Mesenchymal stem cell (in vitro differentiated cells and primary cell): Measurements from ENCODE around the gene ZNF444.

Source experiments
- DNase-seq: peaks from one replicate; pipeline ENCODE4 v3.0.0-alpha.2; 2013
- H2AFZ ChIP-seq: one replicate; pipeline ENCODE4 v1.6.1; 2013; ENCODE audit warnings: low read depth, mild to moderate bottlenecking, control low read depth, inconsistent platforms, low read length, moderate library complexity
- H2AK5ac ChIP-seq: 2 replicates; pipeline ENCODE4 v1.6.1; 2013; ENCODE audit warnings: low read length, moderate library complexity, mild to moderate bottlenecking, inconsistent platforms; ENCODE audit not compliant: severe bottlenecking
- H2BK120ac ChIP-seq: one replicate; pipeline ENCODE4 v1.6.1; 2013; ENCODE audit warnings: low read depth, mild to moderate bottlenecking, inconsistent platforms, low read length, moderate library complexity
- H2BK12ac ChIP-seq, 2 experiments: one replicate each; pipeline ENCODE4 v1.6.1; 2013; ENCODE audit warnings: inconsistent platforms in 2 of 2, low read length in 2 of 2, mild to moderate bottlenecking in 2 of 2, moderate library complexity in 2 of 2, control low read depth in 1 of 2
- H2BK15ac ChIP-seq: one replicate; pipeline ENCODE4 v1.6.1; 2013; ENCODE audit warnings: mild to moderate bottlenecking, low read depth, inconsistent platforms; ENCODE audit not compliant: poor library complexity, severe bottlenecking
- H2BK5ac ChIP-seq: 2 replicates; pipeline ENCODE4 v1.6.1; 2013; ENCODE audit warnings: low read depth, mild to moderate bottlenecking, low read length, control low read depth, inconsistent platforms; ENCODE audit not compliant: poor library complexity, severe bottlenecking
- H3K14ac ChIP-seq, 2 experiments: one replicate each; pipeline ENCODE4 v1.6.1; 2013; ENCODE audit warnings: inconsistent platforms in 2 of 2, low read length in 2 of 2, control low read depth in 1 of 2, mild to moderate bottlenecking in 1 of 2, moderate library complexity in 1 of 2
- H3K18ac ChIP-seq, 2 experiments: one replicate each; pipeline ENCODE4 v1.6.1; 2013; ENCODE audit warnings: inconsistent platforms in 2 of 2, low read length in 2 of 2, control low read depth in 1 of 2, low read depth in 1 of 2, mild to moderate bottlenecking in 1 of 2
- H3K23ac ChIP-seq, 2 experiments: one replicate each; pipeline ENCODE4 v1.6.1; 2013; ENCODE audit warnings: inconsistent platforms in 2 of 2, low read length in 2 of 2, mild to moderate bottlenecking in 2 of 2, moderate library complexity in 2 of 2, control low read depth in 1 of 2
- H3K27ac ChIP-seq: 2 replicates; pipeline ENCODE4 v1.5.1; 2013; ENCODE audit warnings: mild to moderate bottlenecking, moderate library complexity, low read length, control low read depth, inconsistent platforms; ENCODE audit not compliant: poor library complexity, severe bottlenecking
- H3K27me3 ChIP-seq, 2 experiments: 2 replicates each; pipeline versions ENCODE4 v1.6.1 to v1.7.0; 2013; ENCODE audit warnings: low read length in 2 of 2, mild to moderate bottlenecking in 2 of 2, moderate library complexity in 2 of 2, control low read depth in 1 of 2, inconsistent platforms in 1 of 2; ENCODE audit not compliant: control insufficient read depth in 1 of 2, insufficient read depth in 1 of 2
- H3K36me3 ChIP-seq, 2 experiments: 2 replicates each; pipeline versions ENCODE4 v1.6.1 to v1.7.0; 2013; ENCODE audit warnings: low read length in 2 of 2, control low read depth in 1 of 2, inconsistent platforms in 1 of 2, low read depth in 1 of 2, mild to moderate bottlenecking in 1 of 2; ENCODE audit not compliant: insufficient read depth in 2 of 2, control insufficient read depth in 1 of 2
- H3K4ac ChIP-seq, 2 experiments: one replicate each; pipeline ENCODE4 v1.6.1; 2013; ENCODE audit warnings: inconsistent platforms in 2 of 2, low read length in 2 of 2, mild to moderate bottlenecking in 2 of 2, moderate library complexity in 2 of 2, control low read depth in 1 of 2, low read depth in 1 of 2
- H3K4me1 ChIP-seq: 2 replicates; pipeline ENCODE4 v1.6.1; 2013; ENCODE audit warnings: low read depth, low read length, control low read depth; ENCODE audit not compliant: control insufficient read depth, insufficient read depth
- H3K4me2 ChIP-seq: 2 replicates; pipeline ENCODE4 v1.6.1; 2013; ENCODE audit warnings: low read length, mild to moderate bottlenecking, inconsistent platforms; ENCODE audit not compliant: poor library complexity, severe bottlenecking
- H3K4me3 ChIP-seq, 2 experiments: 2 replicates each; pipeline versions ENCODE4 v1.5.1 to v1.7.0; 2013; ENCODE audit warnings: low read length in 2 of 2, mild to moderate bottlenecking in 2 of 2, control low read depth in 1 of 2, low read depth in 1 of 2; ENCODE audit not compliant: insufficient read depth in 1 of 2
- H3K79me1 ChIP-seq: replicated peaks from 2 replicates; pipeline ENCODE4 v1.6.1; 2013; ENCODE audit warnings: mild to moderate bottlenecking, control low read depth, low read length, inconsistent platforms; ENCODE audit not compliant: poor library complexity, severe bottlenecking
- H3K9ac ChIP-seq: 2 replicates; pipeline ENCODE4 v1.7.0; 2013; ENCODE audit warnings: mild to moderate bottlenecking, low read length, moderate library complexity
- H3K9me3 ChIP-seq: 2 replicates; pipeline ENCODE4 v1.7.0; 2013; ENCODE audit warnings: mild to moderate bottlenecking, low read length; ENCODE audit not compliant: control insufficient read depth
- H4K8ac ChIP-seq: one replicate; pipeline ENCODE4 v1.6.1; 2013; ENCODE audit warnings: inconsistent platforms, mild to moderate bottlenecking, low read length, moderate library complexity
- H4K91ac ChIP-seq: one replicate; pipeline ENCODE4 v1.6.1; 2013; ENCODE audit warnings: mild to moderate bottlenecking, low read length, inconsistent platforms
- WGBS: methylation state at CpG from one replicate; pipeline ENCODE4 v1.1.7; 2013; ENCODE audit warnings: mixed read lengths; 5-methylcytosine and 5-hydroxymethylcytosine counted together

Gene ZNF444

DNA sequence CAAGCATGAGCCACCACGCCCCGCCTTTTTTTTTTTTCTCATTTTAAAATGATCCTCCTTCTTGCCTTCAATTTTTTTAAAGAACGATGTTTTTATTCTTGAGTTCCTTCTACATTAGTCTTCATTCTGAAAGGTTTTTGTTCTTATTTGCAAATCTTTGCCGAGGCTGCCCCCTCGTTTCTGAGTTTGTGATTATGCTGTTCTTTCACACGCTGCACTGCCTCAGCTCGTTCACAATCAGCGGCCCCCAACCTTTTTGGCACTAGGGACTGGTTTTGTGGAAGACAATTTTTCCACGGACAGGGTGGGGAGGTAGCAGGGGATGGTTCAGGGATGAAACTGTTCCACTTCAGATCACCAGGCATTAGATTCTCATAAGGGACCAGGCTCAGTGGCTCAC, 46.6 kb upstream of the ZNF444 start:
- no peak overlapping the region for H3K4ac ChIP-seq
- WGBS: 85% methylated on average over 8 of the region's 9 CpGs

GRCh38 chr19:56096665-56097064, 44.4 kb upstream of the ZNF444 start:
- DNase-seq: no peak
- Histone ChIP-seq H3K9ac (no peak overlapping the region), H3K27me3 (no peaks in the 10 kb centered on the region), H2BK15ac (no peak overlapping the region), H3K36me3 (peaks cover 38 to 78% of the 10 kb centered on the region in 2 experiments), H3K9me3 (no peaks in the 10 kb centered on the region), H3K14ac (no peak overlapping the region), H2BK12ac (no peak overlapping the region), H3K23ac (no peak overlapping the region), H3K4me3 (no peak overlapping the region), H3K18ac (no peak overlapping the region), H3K79me1 (peaks cover 49% of the 10 kb centered on the region), H2BK120ac (no peak overlapping the region), H4K91ac (no peak overlapping the region), H3K27ac (no peak overlapping the region), H4K8ac (no peak overlapping the region), H3K4me1 (peaks cover 6% of the 10 kb centered on the region), H2BK5ac (no peak overlapping the region), H3K4me2 (no peak overlapping the region), H2AFZ (no peak overlapping the region), H2AK5ac (no peak overlapping the region), H3K4ac (no peak overlapping the region)
- 97% methylated on average over 10 of the region's 13 CpGs for WGBS

More for the DNA sequence above, 46.6 kb upstream of the ZNF444 start:
- no peak overlapping the region for H4K8ac ChIP-seq
- no peak overlapping the region for H3K9ac ChIP-seq
- peaks cover 48% of the 10 kb centered on the region for H3K79me1 ChIP-seq
- no peak overlapping the region for H3K4me3 ChIP-seq
- H3K14ac ChIP-seq: no peak overlapping the region
- H2AFZ ChIP-seq: no peak overlapping the region
- H2BK12ac ChIP-seq: no peak overlapping the region
- no peak overlapping the region for H3K18ac ChIP-seq
- no peak overlapping the region for H2BK5ac ChIP-seq
- no peaks in the 10 kb centered on the region for H3K27me3 ChIP-seq
- DNase-seq: no peak
- no peaks in the 10 kb centered on the region for H3K9me3 ChIP-seq
- no peak overlapping the region for H4K91ac ChIP-seq
- no peak overlapping the region for H3K27ac ChIP-seq
- no peak overlapping the region for H2AK5ac ChIP-seq
- H3K36me3 ChIP-seq: peaks cover 31 to 68% of the 10 kb centered on the region in 2 experiments
- no peak overlapping the region for H3K4me2 ChIP-seq
- H2BK15ac ChIP-seq: no peak overlapping the region
- H3K4me1 ChIP-seq: peaks cover 13% of the 10 kb centered on the region
- no peak overlapping the region for H2BK120ac ChIP-seq
- no peak overlapping the region for H3K23ac ChIP-seq

- H3K27me3 ChIP-seq: no peaks in the 10 kb centered on the region
These were observed 43.8 kb upstream of the ZNF444 start for GRCh38 chr19:56097306-56097705.

GRCh38 chr19:56097776-56098175, 43.3 kb upstream of the ZNF444 start:
- DNase-seq: no peak
- Histone ChIP-seq H3K27me3 (no peaks in the 10 kb centered on the region), H2BK5ac (no peak overlapping the region), H2BK120ac (no peak overlapping the region), H3K36me3 (peaks cover 46 to 81% of the 10 kb centered on the region in 2 experiments), H3K9me3 (no peaks in the 10 kb centered on the region), H3K4me2 (no peak overlapping the region), H3K79me1 (peaks cover 43% of the 10 kb centered on the region), H4K91ac (no peak overlapping the region), H3K14ac (no peak overlapping the region), H3K27ac (no peak overlapping the region), H2BK12ac (no peak overlapping the region), H3K4me1 (peaks cover 3% of the 10 kb centered on the region), H3K18ac (no peak overlapping the region), H2AFZ (no peak overlapping the region), H2BK15ac (no peak overlapping the region), H3K9ac (no peak overlapping the region), H3K4me3 (no peak overlapping the region), H2AK5ac (no peak overlapping the region), H3K23ac (no peak overlapping the region), H4K8ac (no peak overlapping the region), H3K4ac (no peak overlapping the region)
- WGBS: 97% methylated on average over 7 of the region's 7 CpGs

More at GRCh38 chr19:56097306-56097705, 43.8 kb upstream of the ZNF444 start:
- Histone ChIP-seq H3K4me2 (no peak overlapping the region), H4K91ac (no peak overlapping the region), H3K4me1 (peaks cover 3% of the 10 kb centered on the region), H3K79me1 (peaks cover 47% of the 10 kb centered on the region), H2AFZ (no peak overlapping the region), H3K4me3 (no peak overlapping the region), H3K27ac (no peak overlapping the region), H4K8ac (no peak overlapping the region), H3K23ac (no peak overlapping the region), H2BK120ac (no peak overlapping the region), H3K9ac (no peak overlapping the region), H2BK12ac (no peak overlapping the region), H3K9me3 (no peaks in the 10 kb centered on the region), H2BK5ac (no peak overlapping the region), H3K18ac (no peak overlapping the region), H2AK5ac (no peak overlapping the region), H2BK15ac (no peak overlapping the region), H3K36me3 (peaks cover 43 to 80% of the 10 kb centered on the region in 2 experiments), H3K4ac (no peak overlapping the region), H3K14ac (no peak overlapping the region)
- WGBS: 96% methylated on average over 23 of the region's 23 CpGs
- no peak for DNase-seq
